GM18511 (cell line): Measurements from ENCODE around the gene CSTPP1.
A peak's percentile ranks its signal among the peaks of the same experiment; 100 is the strongest.

Experiments used
- ATAC-seq: cut with Tn5 transposase; IDR thresholded peaks from one replicate; pipeline ENCODE4 v1.9.1; 2021; ENCODE audit warnings: mild to moderate bottlenecking, moderate library complexity; ENCODE audit not compliant: unreplicated experiment

Gene CSTPP1

DNA sequence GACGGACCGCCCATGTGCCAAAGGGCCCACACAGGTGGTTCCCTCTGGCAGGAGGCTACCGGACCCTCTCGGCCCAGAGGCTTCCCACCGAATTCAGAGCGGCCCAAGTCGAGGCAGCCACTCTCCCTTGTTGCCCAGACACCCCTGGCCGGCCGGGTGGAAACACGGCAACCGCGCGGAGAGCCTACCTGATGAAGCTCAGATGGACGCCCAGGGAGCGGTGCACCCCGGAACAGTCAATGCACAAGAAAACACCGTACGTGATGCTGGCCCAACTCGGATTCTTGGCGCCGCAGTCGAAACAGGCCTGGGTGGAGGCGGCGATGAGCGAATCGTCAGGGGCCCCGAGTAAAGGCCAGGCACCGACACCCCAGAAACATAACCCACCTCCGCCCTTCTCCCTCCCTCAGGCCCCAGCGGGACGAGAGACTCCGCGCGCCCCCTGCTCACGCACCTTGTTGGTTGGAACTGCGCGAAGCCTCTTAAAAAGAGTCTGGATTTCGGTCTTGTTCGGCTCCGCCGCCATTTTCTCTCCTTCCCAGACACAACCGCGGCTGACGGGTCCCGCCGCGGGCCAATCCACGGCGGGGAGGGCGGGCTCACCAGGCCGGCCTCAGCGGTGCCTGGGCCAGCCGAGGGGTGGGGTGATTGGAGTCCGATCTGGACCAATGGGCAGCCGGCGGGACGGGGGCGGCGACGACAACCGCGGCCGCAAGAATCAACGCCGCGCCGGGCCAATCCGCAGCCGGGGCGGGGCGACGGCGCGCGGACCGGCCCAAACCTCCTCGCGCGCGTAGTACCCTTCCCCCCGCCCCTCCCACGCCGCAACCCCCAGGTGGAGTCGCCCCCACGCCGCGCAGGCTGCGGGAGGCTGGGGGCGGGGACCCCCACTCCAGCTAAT lies 240.0 kb downstream of the CSTPP1 start, which contains the start of gene ARFGAP2:
Gene ARFGAP2 (minus strand): TSS at position 552 of the 901 bp plus-strand sequence. CDS start 26 bp downstream, at position 526.
- peak; percentile 89 for ATAC-seq

DNA sequence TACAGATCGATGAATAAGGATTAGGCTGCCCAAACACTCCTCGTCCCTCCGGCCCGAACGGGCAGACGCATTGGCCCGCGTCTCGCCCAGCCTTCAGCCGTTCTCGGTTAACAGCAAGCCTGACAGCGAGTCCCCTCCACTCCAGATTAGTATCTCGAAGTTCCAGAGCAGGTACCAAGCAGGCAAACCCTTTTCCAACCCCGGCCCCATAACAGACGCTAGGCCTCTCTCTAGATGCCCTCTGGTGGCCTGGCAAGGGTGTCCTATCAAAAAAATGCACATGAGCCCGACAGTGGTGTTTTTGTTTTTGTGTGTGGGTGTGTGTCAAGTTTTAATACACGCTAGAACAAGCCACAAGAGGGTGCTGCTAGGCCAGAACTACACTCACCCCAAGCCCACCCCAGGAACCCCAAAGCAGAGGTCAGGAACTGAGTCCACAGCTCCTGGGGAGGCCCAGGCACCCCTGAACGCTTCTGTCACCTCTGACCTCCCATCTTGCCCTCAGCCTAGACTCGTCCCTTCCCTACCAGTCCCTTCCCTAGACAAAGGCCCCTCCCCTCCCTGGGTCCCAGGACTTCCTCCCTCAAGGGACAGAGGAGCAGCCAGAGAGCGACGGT lies 240.8 kb downstream of the CSTPP1 start:
- peak; percentile 72 for ATAC-seq

DNA sequence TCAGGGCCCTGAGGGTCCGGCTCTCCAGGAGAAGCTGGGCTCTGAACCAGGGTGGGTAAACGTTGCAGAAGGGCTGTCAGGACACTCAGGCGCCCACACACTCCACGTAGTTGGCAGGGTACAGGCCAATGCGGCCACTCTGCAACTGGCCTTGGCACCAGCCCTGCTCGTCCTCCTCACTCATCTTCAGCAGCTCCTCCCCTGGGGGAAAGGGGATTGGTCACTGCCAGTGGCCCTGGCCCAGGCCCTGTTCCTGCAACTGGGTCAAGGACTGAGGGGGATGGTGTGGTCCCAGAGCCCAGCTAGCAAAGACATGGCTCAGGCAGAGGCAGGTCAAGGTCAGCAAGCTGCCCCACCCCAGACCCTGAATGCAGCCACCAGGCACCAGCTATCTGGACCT lies 241.3 kb downstream of the CSTPP1 start:
- ATAC-seq = no peak

GRCh38 chr11:47178316-47178715 lies 241.8 kb downstream of the CSTPP1 start:
- ATAC-seq = no peak

- no peak for ATAC-seq
These were observed 242.4 kb downstream of the CSTPP1 start for GRCh38 chr11:47178737-47179654.

DNA sequence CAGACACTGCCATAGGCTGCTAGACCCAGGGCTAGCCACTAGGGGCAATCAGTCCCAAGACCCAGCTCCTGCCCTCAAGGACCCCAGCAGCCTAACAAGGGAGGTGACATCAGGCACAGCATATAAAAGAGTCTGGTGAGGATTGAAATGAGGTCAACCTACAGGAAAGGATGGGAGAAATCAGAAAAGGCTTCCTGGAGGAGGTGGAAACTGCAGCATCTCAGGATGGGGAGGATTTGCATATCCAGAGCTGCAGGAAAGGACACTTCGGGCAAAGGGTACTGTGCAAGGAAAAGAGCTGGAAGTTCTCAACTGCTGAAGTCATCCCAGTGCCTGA lies 243.1 kb downstream of the CSTPP1 start:
- no peak for ATAC-seq

DNA sequence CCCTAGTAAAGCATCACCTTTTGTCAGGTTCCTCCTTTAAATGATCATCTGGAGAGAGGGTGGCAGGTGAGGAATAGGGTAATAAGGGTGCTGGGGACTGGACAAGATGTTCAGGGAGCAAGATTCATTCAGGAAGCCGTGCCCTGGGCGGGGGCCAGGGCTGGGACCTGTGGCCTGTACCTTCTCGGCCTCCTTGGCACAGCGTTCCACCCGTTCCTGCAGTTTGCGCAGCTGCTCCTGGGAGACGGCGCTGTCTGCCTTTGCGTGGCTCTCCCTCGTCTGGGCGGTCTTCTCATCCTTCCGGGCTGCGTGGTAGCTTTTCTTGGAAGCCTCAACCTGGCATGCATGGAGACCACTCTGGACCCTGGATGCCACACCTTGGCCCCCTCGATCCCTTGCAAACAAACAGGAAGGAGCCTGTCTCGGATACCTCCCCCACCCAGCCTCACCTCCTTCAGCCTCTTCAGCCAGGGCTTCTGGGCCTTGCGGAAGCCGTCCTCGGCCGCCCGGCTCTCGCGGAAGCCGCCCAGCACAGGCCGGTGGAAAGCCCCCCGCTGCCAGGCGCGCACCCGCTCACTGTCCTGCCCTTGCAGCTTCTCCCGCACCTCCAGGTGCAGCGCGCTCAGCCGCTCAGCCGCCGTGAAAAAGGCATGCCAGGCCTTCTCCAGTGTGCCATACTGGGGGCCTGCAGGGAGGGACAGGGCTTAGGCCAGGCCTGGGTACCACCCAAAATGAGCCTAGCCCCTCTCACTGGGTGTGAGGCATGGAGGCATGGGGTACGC lies 243.6 kb downstream of the CSTPP1 start:
- ATAC-seq = no peak

DNA sequence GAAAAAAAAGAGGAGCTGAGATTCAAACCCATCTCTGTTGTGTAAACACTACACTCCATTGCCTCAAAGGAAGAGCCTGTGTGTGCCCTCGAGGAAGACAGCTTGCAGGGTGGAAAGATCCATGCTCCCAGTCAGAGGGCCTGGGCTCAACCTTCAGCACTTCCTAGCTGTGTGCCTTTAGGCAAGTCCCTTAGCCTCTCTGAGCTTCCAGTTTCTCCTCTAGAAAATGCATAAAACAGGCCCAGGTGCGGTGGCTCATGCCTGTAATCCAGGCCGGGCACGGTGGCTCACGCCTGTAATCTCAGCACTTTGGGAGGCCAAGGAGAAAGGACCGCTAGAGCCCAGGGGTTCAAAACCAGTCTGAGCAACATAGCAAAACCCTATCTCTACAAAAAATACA lies 244.7 kb downstream of the CSTPP1 start:
- ATAC-seq = no peak

DNA sequence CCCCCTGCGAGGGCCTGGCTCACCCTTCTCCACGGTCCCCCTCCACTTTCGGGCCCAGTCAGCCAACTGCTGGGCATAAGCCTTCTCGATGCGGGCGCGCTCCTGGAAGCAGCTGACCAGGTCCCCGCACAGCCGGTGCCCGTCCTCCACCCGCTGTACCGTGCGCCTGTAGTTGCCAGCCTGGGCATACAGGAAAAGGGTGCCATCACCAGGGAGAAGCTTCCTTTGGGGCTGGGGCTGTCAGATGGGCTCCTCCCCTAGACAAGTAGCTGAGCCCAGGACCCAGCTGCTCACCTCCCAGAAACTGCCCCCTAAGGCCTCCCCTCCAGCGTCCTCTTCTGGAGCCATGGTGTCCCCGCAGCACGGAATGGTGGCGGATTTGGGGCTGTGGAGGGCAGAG lies 245.8 kb downstream of the CSTPP1 start:
- no peak for ATAC-seq

- no peak for ATAC-seq
These were observed 246.7 kb downstream of the CSTPP1 start for GRCh38 chr11:47183031-47183856.

- no peak for ATAC-seq
These were observed 247.4 kb downstream of the CSTPP1 start for GRCh38 chr11:47183969-47184368.

DNA sequence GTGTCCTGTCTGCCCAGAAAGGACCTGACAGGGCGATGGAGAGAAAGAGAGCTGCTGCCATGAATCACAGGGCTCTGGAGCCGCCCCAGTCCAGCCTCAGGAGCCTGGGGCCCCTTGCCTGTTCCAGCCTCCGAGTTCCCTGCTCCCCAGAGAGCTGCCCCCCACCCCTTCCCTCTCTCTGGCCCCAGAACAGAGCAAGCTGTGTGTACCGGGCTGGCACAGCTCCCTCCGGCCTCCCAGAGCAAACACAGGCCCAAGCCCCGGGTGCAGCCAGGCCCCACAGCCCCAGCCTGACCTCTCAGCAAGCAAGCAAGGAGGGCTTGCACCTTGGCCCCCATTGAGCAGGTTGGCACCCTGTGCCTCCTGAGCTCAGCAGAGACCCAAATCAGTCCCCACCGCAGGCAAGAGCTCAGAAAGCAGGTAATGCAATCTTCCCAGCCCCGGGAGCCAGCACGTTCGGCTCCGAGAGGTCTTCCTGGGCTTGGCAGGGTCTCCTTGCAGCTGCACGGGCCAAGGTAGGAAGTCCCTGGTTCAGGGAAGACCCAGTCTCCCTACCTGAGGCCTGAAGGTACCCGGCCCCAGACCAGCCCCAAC lies 248.2 kb downstream of the CSTPP1 start:
- no peak for ATAC-seq

- ATAC-seq = no peak
These were observed 248.9 kb downstream of the CSTPP1 start for GRCh38 chr11:47185305-47186075.

DNA sequence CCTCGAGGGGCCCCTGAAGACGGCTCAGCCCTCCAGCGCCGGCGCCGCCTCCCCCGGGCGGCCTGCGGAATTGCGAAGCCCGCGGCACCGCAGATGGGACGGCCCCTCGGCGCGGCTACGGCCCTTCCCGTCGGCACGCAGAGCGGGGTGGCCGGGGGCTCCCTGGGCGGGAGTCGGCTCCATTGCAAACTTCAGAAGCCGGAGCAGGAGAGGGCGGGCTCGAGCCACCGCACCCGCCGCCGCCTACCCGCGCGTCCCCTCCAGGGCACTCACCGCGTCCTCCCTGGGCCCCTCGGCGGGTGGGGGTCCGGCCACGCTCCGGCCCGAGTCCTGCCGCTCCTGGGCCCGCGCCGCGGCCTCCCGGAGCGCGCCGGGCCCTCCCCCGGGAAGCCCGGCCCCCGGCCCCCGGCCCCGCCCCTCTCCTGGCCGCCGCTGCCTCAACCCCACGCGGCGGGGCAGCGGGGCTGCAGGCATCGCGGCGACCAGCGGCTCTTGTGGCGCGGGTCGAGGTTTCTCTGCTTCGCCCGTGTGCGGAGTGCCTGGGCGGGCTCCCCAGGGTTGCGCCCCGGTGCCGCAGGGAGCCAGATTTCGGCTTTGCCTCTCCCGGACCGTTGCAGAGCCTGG lies 249.6 kb downstream of the CSTPP1 start, which contains the start of gene PACSIN3:
Gene PACSIN3 (minus strand): TSS at position 359 of the 624 bp plus-strand sequence. CDS start 3,707 bp downstream, outside the sequence.
- ATAC-seq = no peak

GRCh38 chr11:47186700-47187695 lies 250.4 kb downstream of the CSTPP1 start:
- no peak for ATAC-seq

GRCh38 chr11:47187723-47188122 lies 251.2 kb downstream of the CSTPP1 start:
- ATAC-seq = no peak

DNA sequence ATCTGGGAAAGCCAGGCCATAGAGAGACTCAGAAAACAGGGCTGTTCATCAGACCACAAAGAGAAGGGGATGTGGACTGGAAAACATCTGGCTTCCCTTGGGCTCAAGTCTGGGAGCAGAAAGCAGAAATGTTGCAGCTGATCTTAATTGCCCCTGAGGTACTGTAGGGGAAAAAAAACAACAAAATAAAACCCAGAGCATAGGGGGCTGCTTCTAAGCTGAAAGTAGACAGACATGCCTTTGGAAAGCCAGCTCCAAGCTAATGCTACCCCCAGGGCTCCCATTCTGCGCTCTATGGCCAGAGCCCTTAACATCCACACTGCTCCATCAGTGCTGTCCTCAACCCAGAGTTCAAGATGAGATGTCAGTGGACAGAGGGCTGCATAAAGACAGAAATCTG lies 251.7 kb downstream of the CSTPP1 start:
- no peak for ATAC-seq
